ENCODE measurements around the gene BICDL2. TPM values are rescaled to one million over a fixed set of nuclear protein-coding genes. Genes with fewer than 3 reads are reported as not detected.
"Not testable (repeated sequence)": the region's sequence is repeated elsewhere in the genome, so short reads cannot be mapped to it uniquely, and the experiment has no call there.

BICDL2 gene
- total RNA-seq, 1 donor from 2014 or later: 0.05 TPM

GRCh38 chr16:3071655-3072054, 34.9 kb upstream of the BICDL2 start:
- peaks cover 9% of the 10 kb centered on the region for H3K36me3 ChIP-seq
- intact Hi-C loops (cut with micrococcal nuclease): no loop called here
- H3K27me3 ChIP-seq (ENCODE audit: low read depth): no peaks in the 10 kb centered on the region
- DNase-seq: no peak
- TF ChIP-seq CTCF (IDR thresholded peaks at IDR 0.05; ENCODE audit: borderline replicate concordance): no peak
- H3K27ac ChIP-seq (replicated peaks): no peak overlapping the region
- peaks cover 25% of the 10 kb centered on the region for H3K4me1 ChIP-seq
- H3K9me3 ChIP-seq (replicated peaks): no peaks in the 10 kb centered on the region
- H3K4me3 ChIP-seq: no peak overlapping the region

GRCh38 chr16:3070608-3071111, 33.9 kb upstream of the BICDL2 start:
- Histone ChIP-seq H3K4me3 (no peak overlapping the region), H3K27ac (replicated peaks) (no peak overlapping the region), H3K27me3 (ENCODE audit: low read depth) (no peaks in the 10 kb centered on the region), H3K4me1 (peaks cover 25% of the 10 kb centered on the region), H3K36me3 (peaks cover 9% of the 10 kb centered on the region), H3K9me3 (replicated peaks) (no peaks in the 10 kb centered on the region)
- no peak for TF ChIP-seq CTCF (IDR thresholded peaks at IDR 0.05; ENCODE audit: borderline replicate concordance)
- DNase-seq: no peak
- intact Hi-C loops (cut with micrococcal nuclease): no loop called here

- DNase-seq; H3K4me3 ChIP-seq; H3K36me3 ChIP-seq; intact Hi-C loops (cut with micrococcal nuclease); H3K9me3 ChIP-seq (replicated peaks); H3K27ac ChIP-seq (replicated peaks); H3K27me3 ChIP-seq (ENCODE audit: low read depth): not testable (repeated sequence)
- H3K4me1 ChIP-seq: peaks cover 30% of the 10 kb centered on the region
Observed at GRCh38 chr16:3069146-3069545, 32.4 kb upstream of the BICDL2 start.

GRCh38 chr16:3068487-3068886, 31.7 kb upstream of the BICDL2 start:
- TF ChIP-seq CTCF (IDR thresholded peaks at IDR 0.05; ENCODE audit: borderline replicate concordance): no peak
- Histone ChIP-seq H3K4me3 (no peak overlapping the region), H3K36me3 (peaks cover 9% of the 10 kb centered on the region), H3K4me1 (peaks cover 31% of the 10 kb centered on the region), H3K27me3 (ENCODE audit: low read depth) (no peaks in the 10 kb centered on the region), H3K9me3 (replicated peaks) (no peaks in the 10 kb centered on the region), H3K27ac (replicated peaks) (no peak overlapping the region)
- no peak for DNase-seq
- intact Hi-C loops (cut with micrococcal nuclease): no loop called here

- no peak for DNase-seq
- H3K27ac ChIP-seq (replicated peaks): peak overlapping the region; percentile 80
- intact Hi-C loops (cut with micrococcal nuclease): no loop called here
Observed at GRCh38 chr16:3066440-3066748, 29.6 kb upstream of the BICDL2 start.

More at GRCh38 chr16:3066440-3066748, 29.6 kb upstream of the BICDL2 start:
- Histone ChIP-seq H3K4me3 (peak overlapping the region; percentile 69), H3K4me1 (peaks cover 31% of the 10 kb centered on the region), H3K9me3 (replicated peaks) (no peaks in the 10 kb centered on the region), H3K36me3 (peaks cover 9% of the 10 kb centered on the region), H3K27me3 (ENCODE audit: low read depth) (no peaks in the 10 kb centered on the region)
- no peak for TF ChIP-seq CTCF (IDR thresholded peaks at IDR 0.05; ENCODE audit: borderline replicate concordance)
